LHCN-M2 (cell line): ENCODE results near the gene CLDN25. TPM values are rescaled to one million over a fixed set of nuclear protein-coding genes. Genes with fewer than 3 reads are reported as not detected.
A peak's percentile ranks its signal among the peaks of the same experiment; 100 is the strongest.
"Not testable (repeated sequence)": the region's sequence is repeated elsewhere in the genome, so short reads cannot be mapped to it uniquely, and the experiment has no call there.

Experiments
- DNase-seq: peaks from one replicate; pipeline ENCODE4 v3.0.0-alpha.2; 2012; ENCODE audit warnings: low read depth
- polyA plus RNA-seq: library from polyadenylated mRNA; unstranded; fragments of >200 nt; gene quantifications from one replicate; pipeline ENCODE4 v1.2.1, GENCODE V29; 2012; ENCODE audit warnings: missing spikeins
- total RNA-seq: library from RNA; depleted of rRNA; stranded (reverse); fragments of >200 nt; gene quantifications from 2 replicates; pipeline ENCODE4 v1.2.3, GENCODE V29; 2014; rRNA removed

The CLDN25 gene
- not detected in 2 replicates for total RNA-seq
- not detected for polyA plus RNA-seq

- DNase-seq, result no peak
Measured at GRCh38 chr11:113779496-113779895, at the start of gene CLDN25. TSS of gene CLDN25 (plus strand) at chr11:113779796. CDS start at chr11:113779796, 0 bp downstream.

- peak; percentile 73 for DNase-seq
Measured at GRCh38 chr11:113730887-113731726, 48.5 kb upstream of the CLDN25 start.

GRCh38 chr11:113732092-113732491 lies 47.5 kb upstream of the CLDN25 start:
- no peak for DNase-seq

- DNase-seq, result no peak
Measured at GRCh38 chr11:113736323-113736722, 43.3 kb upstream of the CLDN25 start.

- no peak for DNase-seq
Measured at GRCh38 chr11:113752932-113753331, 26.7 kb upstream of the CLDN25 start.

- no peak for DNase-seq
Measured at GRCh38 chr11:113760241-113760640, 19.4 kb upstream of the CLDN25 start.

GRCh38 chr11:113763040-113763439 lies 16.6 kb upstream of the CLDN25 start:
- DNase-seq, result not testable (repeated sequence)

- DNase-seq, result no peak
Measured at GRCh38 chr11:113764527-113765219, 14.9 kb upstream of the CLDN25 start.

- no peak for DNase-seq
Measured at GRCh38 chr11:113771964-113772363, 7.6 kb upstream of the CLDN25 start.

- DNase-seq, result peak; percentile 17
Measured at GRCh38 chr11:113773092-113773415, 6.5 kb upstream of the CLDN25 start.

- DNase-seq, result peak; percentile 96
Measured at GRCh38 chr11:113773416-113774173, 6.0 kb upstream of the CLDN25 start, which contains the start of gene ZW10. TSS of gene ZW10 (minus strand) at chr11:113773692. CDS start at chr11:113773666, 26 bp downstream.

- DNase-seq, result no peak
Measured at GRCh38 chr11:113774174-113774503, 5.5 kb upstream of the CLDN25 start.

GRCh38 chr11:113778111-113778910 lies 1.3 kb upstream of the CLDN25 start:
- peak; percentile 82 for DNase-seq

- DNase-seq, result no peak
Measured at GRCh38 chr11:113781682-113782081, 2.1 kb downstream of the CLDN25 start.

GRCh38 chr11:113782134-113782533 lies 2.5 kb downstream of the CLDN25 start:
- DNase-seq, result no peak

- not testable (repeated sequence) for DNase-seq
Measured at GRCh38 chr11:113789016-113789415, 9.4 kb downstream of the CLDN25 start.

GRCh38 chr11:113789675-113790320 lies 10.2 kb downstream of the CLDN25 start:
- DNase-seq, result no peak

GRCh38 chr11:113796663-113797259 lies 17.2 kb downstream of the CLDN25 start:
- DNase-seq, result peak; percentile 48

GRCh38 chr11:113802621-113803020 lies 23.0 kb downstream of the CLDN25 start:
- no peak for DNase-seq

GRCh38 chr11:113805640-113806039 lies 26.0 kb downstream of the CLDN25 start:
- DNase-seq, result no peak
